ENCODE results near the gene HOPX.
"Not testable (repeated sequence)": the region's sequence is repeated elsewhere in the genome, so short reads cannot be mapped to it uniquely, and the experiment has no call there.

HOPX gene

GRCh38 chr4:56606385-56606784 is 74.7 kb downstream of the HOPX start:
- H3K4me3 ChIP-seq (ENCODE audit: low read depth, low read length): no peak overlapping the region
- DNase-seq (ENCODE audit: low read depth): no peak
- TF ChIP-seq CTCF (IDR thresholded peaks at IDR 0.05; ENCODE audit: low read depth, low read length) (no peak), MYC (IDR thresholded peaks at IDR 0.05; ENCODE audit: low read depth, low read length) (no peak), MAX (IDR thresholded peaks at IDR 0.05; ENCODE audit: low read depth, low read length) (no peak), POLR2A (IDR thresholded peaks at IDR 0.05; ENCODE audit: extremely low read depth, insufficient read length) (no peak)

- not testable (repeated sequence) for H3K4me3 ChIP-seq (ENCODE audit: low read depth, low read length); DNase-seq (ENCODE audit: low read depth)
Observed at GRCh38 chr4:56605464-56605863, 75.6 kb downstream of the HOPX start.

DNA sequence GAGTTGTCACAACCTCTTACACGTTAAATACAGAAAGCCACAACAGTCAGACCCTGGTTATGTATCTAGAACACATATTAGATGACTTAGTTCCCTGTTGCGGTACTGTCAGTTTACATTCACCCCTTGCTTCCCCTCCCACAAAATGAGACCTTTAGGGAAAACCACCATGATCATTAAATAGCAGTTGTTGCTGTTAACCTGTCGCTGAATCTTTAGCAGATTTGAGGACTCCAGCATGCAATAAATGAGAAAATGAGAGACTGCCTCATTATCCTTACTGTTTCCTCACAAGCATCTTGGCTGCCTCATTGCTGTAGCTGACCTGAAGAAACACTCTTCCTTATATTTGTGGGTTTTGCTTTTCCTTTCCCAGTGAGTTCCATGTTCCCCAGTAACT is 77.8 kb downstream of the HOPX start:
- DNase-seq (ENCODE audit: low read depth): no peak
- TF ChIP-seq MAX (IDR thresholded peaks at IDR 0.05; ENCODE audit: low read depth, low read length) (no peak), CTCF (IDR thresholded peaks at IDR 0.05; ENCODE audit: low read depth, low read length) (no peak), MYC (IDR thresholded peaks at IDR 0.05; ENCODE audit: low read depth, low read length) (no peak), POLR2A (IDR thresholded peaks at IDR 0.05; ENCODE audit: extremely low read depth, insufficient read length) (no peak)
- H3K4me3 ChIP-seq (ENCODE audit: low read depth, low read length): no peak overlapping the region

Measured in NB4 (cell line).